ENCODE data around the gene MED9. TPM values are rescaled to one million over a fixed set of nuclear protein-coding genes. Genes with fewer than 3 reads are reported as not detected.
"Not testable (repeated sequence)": the region's sequence is repeated elsewhere in the genome, so short reads cannot be mapped to it uniquely, and the experiment has no call there.

The MED9 gene
- total and polyA plus RNA-seq, 8 donors, result 4.6 to 12.2 (median 7.1) TPM

DNA sequence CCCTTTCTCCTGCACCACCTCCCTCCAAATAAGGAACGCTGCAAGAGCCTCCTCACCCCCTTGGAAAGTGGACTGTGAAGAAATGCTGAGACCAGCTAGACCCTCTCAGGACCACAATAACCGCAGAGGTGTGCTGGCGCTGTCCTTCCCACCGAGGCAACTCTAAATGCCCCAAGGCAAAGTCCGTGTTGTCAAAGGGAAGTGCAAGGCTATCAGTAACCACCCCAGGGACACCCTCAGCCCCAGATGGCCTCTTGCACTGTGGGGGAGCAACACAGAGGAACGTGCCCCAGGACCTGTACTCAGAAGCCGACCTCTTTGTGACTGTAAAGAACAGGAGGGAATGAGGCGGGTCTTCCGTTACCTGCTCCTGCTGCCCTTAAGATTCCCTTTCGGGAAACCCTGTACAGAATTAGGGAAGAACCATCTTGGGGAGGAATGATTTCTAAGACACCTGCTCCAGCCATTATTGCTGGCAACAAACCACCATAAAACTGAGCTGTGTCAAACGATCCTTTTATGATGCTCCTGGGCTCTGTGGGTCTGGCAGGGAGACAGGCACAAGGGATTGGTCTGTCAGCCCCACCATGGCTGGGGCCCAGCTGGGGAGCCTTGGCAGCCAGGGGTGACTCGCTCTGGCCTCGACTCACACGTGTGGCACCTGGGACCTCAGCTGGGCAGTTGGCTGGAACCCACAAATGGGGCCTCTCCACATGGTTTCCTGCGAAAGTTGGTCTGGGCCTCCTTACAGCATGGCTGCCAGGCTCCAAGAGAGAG is 14.6 kb upstream of the MED9 start:
- ATAC-seq, result no peak

DNA sequence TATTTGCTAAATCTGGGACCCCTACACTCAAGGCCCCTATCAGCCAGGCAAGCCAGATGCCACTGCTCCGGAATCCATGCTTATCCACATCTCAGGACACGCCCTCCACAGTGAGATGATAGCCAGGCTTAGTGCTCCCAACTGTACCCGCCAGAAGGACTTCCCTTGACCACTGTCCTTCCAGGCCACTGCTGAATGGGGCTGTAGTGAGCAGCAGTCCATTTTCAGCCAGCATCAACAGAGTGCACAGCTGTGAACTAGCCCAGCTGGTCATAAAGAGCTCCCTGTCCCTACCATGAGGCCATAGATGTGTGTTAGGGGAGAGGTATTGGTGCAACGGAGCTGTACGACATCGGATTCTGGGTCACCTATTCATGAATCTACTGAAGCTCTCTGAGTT is 13.0 kb upstream of the MED9 start:
- H3K9me3 ChIP-seq, result no peaks in the 10 kb centered on the region

More for the DNA sequence above, 14.6 kb upstream of the MED9 start:
- FAIRE-seq (no peak), DNase-seq (no peak)
- Histone ChIP-seq H3K27me3 (no peaks in the 10 kb centered on the region), H3K36me3 (no peaks in the 10 kb centered on the region), H3K27ac (no peak overlapping the region), H3K4me1 (no peaks in the 10 kb centered on the region), H3K9me3 (no peaks in the 10 kb centered on the region), H3K4me3 (no peak overlapping the region)
- TF ChIP-seq, protein P1, sequence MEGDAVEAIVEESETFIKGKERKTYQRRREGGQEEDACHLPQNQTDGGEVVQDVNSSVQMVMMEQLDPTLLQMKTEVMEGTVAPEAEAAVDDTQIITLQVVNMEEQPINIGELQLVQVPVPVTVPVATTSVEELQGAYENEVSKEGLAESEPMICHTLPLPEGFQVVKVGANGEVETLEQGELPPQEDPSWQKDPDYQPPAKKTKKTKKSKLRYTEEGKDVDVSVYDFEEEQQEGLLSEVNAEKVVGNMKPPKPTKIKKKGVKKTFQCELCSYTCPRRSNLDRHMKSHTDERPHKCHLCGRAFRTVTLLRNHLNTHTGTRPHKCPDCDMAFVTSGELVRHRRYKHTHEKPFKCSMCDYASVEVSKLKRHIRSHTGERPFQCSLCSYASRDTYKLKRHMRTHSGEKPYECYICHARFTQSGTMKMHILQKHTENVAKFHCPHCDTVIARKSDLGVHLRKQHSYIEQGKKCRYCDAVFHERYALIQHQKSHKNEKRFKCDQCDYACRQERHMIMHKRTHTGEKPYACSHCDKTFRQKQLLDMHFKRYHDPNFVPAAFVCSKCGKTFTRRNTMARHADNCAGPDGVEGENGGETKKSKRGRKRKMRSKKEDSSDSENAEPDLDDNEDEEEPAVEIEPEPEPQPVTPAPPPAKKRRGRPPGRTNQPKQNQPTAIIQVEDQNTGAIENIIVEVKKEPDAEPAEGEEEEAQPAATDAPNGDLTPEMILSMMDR (IDR thresholded peaks at IDR 0.05), result no peak
- intact Hi-C loops (cut with DNase I), result no loop called here
- 72 to 76% methylated on average over 15 of the region's 15 CpGs for WGBS, 2 donors

DNA sequence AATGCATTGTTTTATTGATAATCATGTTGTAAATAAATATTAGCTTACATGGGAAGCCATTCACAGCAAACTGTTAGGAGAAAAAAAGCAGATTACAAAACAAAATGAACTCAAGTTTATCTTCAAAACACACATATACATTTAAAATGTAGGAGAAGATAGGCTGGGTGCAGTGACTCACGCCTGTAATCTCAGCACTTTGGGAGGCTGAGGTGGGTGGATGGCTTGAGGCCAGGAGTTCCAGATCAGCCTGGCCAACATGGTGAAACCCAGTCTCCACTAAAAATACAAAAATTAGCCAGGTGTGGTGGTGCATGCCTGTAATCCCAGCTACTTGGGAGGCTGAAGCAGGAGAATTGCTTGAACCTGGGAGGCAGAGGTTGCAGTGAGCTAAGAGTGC is 10.9 kb upstream of the MED9 start:
- H3K36me3 ChIP-seq; H3K4me3 ChIP-seq; H3K9me3 ChIP-seq; ATAC-seq; FAIRE-seq; H3K4me1 ChIP-seq; H3K27me3 ChIP-seq; intact Hi-C loops (cut with DNase I); H3K27ac ChIP-seq; DNase-seq: not testable (repeated sequence)
- WGBS, 2 donors, result 49 to 60% methylated on average over 1 of the region's 1 CpG

More for the DNA sequence above, 13.0 kb upstream of the MED9 start:
- ATAC-seq (no peak), FAIRE-seq (no peak), DNase-seq (no peak)
- Histone ChIP-seq H3K36me3 (no peaks in the 10 kb centered on the region), H3K4me3 (no peak overlapping the region), H3K27ac (no peak overlapping the region), H3K27me3 (no peaks in the 10 kb centered on the region), H3K4me1 (peaks cover 0 to 2% (median 0%) of the 10 kb centered on the region in 3 donors)
- intact Hi-C loops (cut with DNase I), result no loop called here
- TF ChIP-seq, protein P1 (IDR thresholded peaks at IDR 0.05), result no peak
- 68 to 70% methylated on average over 6 of the region's 6 CpGs for WGBS, 2 donors

DNA sequence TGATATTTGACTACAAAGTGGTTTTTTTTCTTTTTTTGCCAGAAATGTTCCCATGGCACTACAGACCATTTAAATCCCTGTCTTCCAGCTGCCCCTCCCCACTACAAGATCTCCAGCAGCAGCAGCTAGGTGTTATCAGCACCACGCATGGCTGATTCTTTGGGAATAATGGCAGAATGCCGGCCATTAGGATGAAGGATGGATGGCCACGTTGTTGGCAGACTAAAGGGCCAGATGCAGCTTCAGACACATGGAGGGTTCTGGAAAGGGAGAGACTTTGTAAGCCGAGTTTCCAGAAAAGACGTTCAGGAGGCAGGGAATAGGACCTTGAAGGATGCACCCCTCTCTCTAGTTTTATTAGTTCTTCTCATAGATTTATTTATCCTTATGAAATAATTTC is 10.3 kb upstream of the MED9 start:
- FAIRE-seq, result no peak

DNA sequence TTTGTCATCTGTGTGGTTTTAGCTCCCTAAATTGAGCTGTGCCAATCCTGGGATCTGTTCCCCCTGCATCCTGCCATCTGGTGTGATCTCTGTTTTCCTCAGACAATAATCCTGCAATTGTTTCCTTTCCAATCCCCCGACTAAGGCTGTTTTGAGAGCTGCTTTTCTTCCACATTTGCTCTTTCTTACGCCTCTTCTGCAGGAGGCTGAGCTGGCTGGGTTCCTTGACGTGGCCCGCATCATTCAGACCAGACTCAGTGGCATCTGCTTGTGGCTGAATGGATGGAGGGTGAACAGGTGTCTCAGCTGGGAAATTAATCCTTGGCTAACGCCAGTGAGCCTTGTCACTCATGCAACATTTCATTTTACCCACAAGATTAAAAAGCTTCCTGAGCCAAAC is 9.8 kb upstream of the MED9 start:
- TF ChIP-seq, protein P1 (IDR thresholded peaks at IDR 0.05), result no peak
- no peak for FAIRE-seq
- DNase-seq, result no peak
- 83 to 84% methylated on average over 5 of the region's 5 CpGs for WGBS, 2 donors
- H3K27ac ChIP-seq, result no peak overlapping the region
- no peak overlapping the region for H3K4me3 ChIP-seq
- no peaks in the 10 kb centered on the region for H3K27me3 ChIP-seq
- intact Hi-C loops (cut with DNase I), result no loop called here
- peaks cover 0 to 5% (median 0%) of the 10 kb centered on the region in 3 donors for H3K4me1 ChIP-seq
- H3K9me3 ChIP-seq, result no peaks in the 10 kb centered on the region
- H3K36me3 ChIP-seq, result no peaks in the 10 kb centered on the region
- ATAC-seq, result no peak

More for the DNA sequence above, 10.3 kb upstream of the MED9 start:
- Histone ChIP-seq H3K36me3 (no peaks in the 10 kb centered on the region), H3K4me3 (no peak overlapping the region), H3K27me3 (no peaks in the 10 kb centered on the region), H3K27ac (no peak overlapping the region), H3K4me1 (peaks cover 0 to 5% (median 0%) of the 10 kb centered on the region in 3 donors), H3K9me3 (no peaks in the 10 kb centered on the region)
- 60 to 75% methylated on average over 5 of the region's 5 CpGs for WGBS, 2 donors
- TF ChIP-seq, protein P1 (IDR thresholded peaks at IDR 0.05), result no peak
- no peak for ATAC-seq
- no peak for DNase-seq
- intact Hi-C loops (cut with DNase I), result no loop called here
